IPS-NIHi11 (cell line): ENCODE data around the gene SYNDIG1L.
A peak's percentile ranks its signal among the peaks of the same experiment; 100 is the strongest.
"Not testable (repeated sequence)": the region's sequence is repeated elsewhere in the genome, so short reads cannot be mapped to it uniquely, and the experiment has no call there.

Experiments
- DNase-seq: peaks from one replicate; pipeline ENCODE4 v3.0.0; 2012; ENCODE audit warnings: mixed read lengths, low spot score

SYNDIG1L gene

DNA sequence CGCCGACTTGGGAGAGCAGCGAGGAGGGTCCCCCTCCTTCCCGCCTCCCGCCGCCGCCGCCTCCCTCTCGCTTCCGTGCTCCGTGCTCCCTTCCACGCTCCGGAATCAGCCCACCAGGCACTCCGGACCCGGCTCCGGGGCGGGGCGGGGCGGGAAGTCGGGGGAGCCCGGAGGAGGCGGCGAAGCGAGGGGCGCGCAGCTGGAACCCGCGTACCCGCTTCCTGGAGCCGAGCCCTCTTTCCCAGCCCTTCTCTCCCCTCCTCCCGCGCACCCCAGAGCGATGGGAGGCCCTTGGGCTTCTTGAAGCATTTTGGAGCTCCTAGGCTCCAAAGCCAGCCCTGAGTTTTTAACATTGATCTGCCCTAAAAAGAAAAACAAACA is at the start of gene SYNDIG1L:
SYNDIG1L (minus strand) TSS at position 9 of the 381 bp plus-strand sequence. CDS start 16,466 bp downstream, outside the sequence.
- DNase-seq, result no peak

DNA sequence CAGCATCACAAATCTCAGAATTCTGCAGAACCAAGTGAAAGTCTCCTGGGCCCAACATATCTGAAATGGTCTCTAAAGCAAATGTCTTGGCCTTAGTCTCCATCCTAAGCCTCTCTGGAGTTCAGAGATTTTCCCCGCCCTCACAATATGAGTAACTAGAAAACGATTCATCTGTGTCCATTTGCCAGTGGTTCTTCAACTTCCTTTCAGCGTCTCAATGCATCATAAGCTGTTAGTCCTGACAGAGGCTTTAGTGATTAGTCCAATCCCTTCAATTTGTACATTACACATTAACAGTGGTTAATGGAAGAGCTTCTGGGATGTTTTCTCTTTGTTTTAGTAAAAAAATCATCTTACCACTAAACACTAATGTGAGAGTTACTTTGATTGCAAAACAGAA is 49.7 kb upstream of the SYNDIG1L start:
- no peak for DNase-seq

GRCh38 chr14:74474376-74474775 is 48.4 kb upstream of the SYNDIG1L start:
- no peak for DNase-seq

DNA sequence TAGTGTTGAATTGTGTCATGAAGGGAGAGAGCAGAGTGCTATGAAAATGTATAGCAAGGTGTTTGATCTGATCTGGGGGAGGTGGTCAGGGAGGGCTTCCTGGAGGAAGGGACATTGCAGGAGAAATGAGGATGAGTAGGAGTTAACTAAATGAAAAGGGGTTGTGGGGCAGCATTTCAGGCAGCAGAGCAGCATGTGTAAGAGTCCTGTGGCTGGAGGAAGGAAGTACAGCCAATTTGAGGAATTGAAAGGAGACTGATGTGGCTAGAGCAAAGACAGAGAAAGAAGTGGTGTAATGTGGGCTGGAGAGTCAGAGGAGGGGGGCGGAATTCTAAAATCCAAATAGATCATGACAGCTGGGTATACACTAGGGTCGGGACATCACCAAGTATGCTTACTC is 46.6 kb upstream of the SYNDIG1L start:
- no peak for DNase-seq

DNA sequence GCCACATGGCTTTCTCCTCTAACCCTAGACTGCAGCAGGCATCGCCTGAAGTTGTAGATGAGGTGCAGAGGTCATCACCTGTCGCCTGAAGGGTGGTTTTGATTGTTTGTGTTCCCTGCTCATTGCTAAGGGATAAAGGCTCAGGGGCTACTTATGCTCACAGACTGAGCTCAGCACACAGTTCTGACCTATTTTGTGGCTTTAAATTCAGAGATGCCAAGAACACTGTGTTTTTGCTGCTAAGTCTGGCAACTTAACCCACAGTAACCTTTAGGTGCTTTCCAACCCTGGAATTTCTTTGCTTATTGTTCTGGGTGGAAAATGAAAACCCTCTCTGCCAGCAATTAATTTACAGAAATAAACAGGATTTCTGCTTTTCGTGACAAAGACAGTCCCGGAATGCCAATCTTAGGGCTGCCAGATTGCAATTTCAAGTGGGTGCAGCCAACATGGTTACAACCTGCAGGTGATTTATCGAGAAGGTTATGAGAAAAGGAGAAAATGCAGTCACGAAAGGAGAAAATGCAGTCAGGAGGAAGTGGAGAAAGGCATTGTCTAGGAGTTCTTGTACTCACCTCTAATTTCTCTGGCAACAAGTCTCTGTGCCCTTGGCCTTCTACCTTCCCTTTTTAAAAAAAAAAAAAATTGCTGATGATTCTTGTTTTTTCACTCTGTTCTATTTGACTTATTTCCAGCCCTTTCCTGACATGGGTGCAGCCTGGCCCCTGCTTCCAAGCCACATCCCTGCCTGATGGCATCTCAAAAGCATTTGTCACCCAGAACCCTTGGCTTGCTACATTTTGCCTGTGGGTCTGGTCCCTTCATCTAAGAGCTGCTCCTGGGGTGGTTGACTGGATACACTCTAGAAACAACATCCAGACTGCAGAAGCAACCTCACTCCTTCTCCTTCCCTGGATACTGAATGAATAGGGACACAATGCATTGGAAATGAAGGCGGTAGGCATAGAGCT is 43.8 kb upstream of the SYNDIG1L start:
- no peak for DNase-seq

- no peak for DNase-seq
These were observed 42.5 kb upstream of the SYNDIG1L start for GRCh38 chr14:74468513-74468912.

GRCh38 chr14:74465335-74465734 is 39.3 kb upstream of the SYNDIG1L start:
- no peak for DNase-seq

- no peak for DNase-seq
These were observed 38.8 kb upstream of the SYNDIG1L start for GRCh38 chr14:74464785-74465184.

DNA sequence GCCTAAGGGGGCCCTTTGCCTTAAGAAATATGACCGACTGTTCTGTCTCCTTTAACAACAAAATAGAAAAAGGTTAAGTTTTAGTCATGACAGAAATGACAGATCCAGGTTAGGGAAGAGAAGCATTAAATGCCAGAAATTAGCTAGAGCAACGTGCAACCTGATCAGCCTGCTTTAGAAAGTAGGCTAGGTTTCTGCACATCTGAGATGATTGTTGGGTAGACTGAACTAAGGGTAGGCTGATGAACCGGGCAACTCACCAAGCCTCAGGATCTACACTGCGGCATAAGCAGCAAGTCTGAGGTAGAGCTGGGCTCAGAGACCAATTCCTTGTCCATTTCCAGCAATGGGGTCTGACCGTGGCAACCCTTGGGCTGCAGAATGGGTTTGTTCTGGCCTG is 37.7 kb upstream of the SYNDIG1L start:
- no peak for DNase-seq

DNA sequence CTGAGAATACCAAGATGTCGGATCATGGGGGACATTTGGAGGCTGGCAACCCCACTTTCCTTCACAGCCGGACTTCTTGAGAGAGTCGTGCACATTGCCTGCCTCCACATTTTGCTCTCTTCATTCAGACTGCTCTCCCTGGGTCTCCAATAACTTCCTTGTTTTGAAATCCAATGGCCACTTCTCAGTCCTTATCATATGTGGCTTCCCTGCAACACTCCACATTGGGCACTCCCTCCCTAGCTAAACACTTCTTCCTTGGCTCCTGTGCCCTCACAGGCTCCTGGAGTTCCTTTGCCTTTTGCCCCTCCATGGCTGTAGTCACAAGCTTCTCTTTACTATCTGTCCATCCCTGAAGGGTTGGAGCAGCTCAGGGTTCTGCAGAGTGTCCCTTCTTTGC is 37.0 kb upstream of the SYNDIG1L start:
- DNase-seq, result no peak

- no peak for DNase-seq
These were observed 34.0 kb upstream of the SYNDIG1L start for GRCh38 chr14:74459976-74460375.

DNA sequence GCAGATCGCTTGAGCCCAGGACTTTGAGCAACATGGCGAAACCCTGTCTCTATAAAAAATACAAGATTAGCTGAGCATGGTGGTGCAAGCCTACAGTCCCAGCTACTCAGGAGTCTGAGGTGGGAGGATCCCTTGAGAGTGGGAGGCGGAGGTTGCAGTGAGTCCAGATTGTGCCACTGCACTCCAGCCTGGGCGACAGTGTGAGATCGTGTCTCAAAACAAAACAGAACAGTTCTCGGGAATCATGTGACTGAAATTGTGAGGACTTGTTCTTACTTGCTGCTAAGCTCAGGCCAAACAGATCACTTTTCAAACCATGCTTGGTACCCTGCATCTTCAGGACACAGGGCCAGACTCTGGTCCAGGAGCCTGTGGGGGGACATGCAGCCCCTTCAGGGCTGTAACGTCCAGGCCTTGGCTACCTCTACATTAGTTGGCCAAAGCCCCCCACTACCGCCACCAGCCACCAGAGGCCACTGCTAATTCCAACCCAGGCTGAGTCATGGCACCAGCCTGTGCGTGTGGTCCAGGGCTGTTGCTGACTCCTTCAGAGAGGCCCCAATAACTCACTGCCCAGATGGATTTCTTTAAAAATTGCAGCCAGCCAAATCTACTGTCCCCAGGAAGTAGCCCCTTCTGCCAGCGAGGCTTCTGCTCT is 33.4 kb upstream of the SYNDIG1L start:
- peak; percentile 81 for DNase-seq

- DNase-seq, result no peak
These were observed 31.5 kb upstream of the SYNDIG1L start for GRCh38 chr14:74457565-74457895.

- DNase-seq, result no peak
These were observed 30.9 kb upstream of the SYNDIG1L start for GRCh38 chr14:74456684-74457564.

- DNase-seq, result not testable (repeated sequence)
These were observed 28.4 kb upstream of the SYNDIG1L start for GRCh38 chr14:74454397-74454796.

- DNase-seq, result no peak
These were observed 18.9 kb upstream of the SYNDIG1L start for GRCh38 chr14:74444866-74445265.

- DNase-seq, result no peak
These were observed 16.7 kb upstream of the SYNDIG1L start for GRCh38 chr14:74442757-74443156.

- DNase-seq, result no peak
These were observed 15.1 kb upstream of the SYNDIG1L start for GRCh38 chr14:74441113-74441512.

DNA sequence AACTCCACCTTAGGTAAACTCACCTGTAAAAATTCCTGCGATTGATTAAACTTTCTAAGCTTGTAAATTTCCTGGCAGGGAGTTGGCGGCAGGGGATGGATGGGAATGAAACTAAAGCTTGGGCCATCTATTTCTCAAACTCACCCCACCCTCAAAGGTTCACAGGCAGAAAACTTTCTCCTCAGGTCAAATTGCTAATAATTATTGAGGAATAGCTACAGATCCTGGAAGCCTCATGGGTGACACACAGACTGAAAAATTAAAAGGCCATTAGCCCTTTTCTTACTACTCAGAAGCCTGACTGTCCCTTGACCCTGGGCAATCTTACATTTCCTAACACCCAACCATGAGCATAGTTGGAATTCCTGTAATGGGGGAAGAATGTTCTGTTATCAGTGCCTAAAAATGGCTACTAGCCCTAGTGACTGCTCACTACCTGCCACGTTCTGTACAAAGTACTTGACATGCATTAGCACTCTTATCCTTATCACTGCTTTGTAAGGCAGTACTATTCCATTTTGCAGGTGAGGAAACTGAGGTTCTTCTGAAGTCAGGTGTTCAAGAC is 12.4 kb upstream of the SYNDIG1L start:
- peak; percentile 7 for DNase-seq

- peak; percentile 75 for DNase-seq
These were observed 11.6 kb upstream of the SYNDIG1L start for GRCh38 chr14:74437496-74438053.

DNA sequence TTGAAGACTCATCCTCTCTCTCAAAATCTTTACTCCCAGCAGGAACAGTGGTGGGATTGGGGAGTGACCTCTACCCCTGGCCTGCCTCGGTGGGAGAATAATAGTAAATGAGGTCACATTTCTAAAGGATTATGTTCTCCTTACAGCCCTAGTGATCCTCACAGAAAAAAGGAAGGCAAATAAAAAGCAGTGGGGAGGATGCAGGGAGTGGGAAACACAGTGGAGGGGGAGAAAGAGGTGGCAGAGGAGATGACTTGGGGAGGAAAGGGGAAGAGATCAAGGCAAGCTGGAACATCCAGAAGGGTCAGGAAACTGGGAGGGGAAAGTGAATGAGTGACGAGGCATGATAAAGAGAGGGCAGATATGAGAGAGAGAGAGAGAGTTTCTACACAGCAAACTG is 8.3 kb upstream of the SYNDIG1L start:
- DNase-seq, result peak; percentile 6

DNA sequence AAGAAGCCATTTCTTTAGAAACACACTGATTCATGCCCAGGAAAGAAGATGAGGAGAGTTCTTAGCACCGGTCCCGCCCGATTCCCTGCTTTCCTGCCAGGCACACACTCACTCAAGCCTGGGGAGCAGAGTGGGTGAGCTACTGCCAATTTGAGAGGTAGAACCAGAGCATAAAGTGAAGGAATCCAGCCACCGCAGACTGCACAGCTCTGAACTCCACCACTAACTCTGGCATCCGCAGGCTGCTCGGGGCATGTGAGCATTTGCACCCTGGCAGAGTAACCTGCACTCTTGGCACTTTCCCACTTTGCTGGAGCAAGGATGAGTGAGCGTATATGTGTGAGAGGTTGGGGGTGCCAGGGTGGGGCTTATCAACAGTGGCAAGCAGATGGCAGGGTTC is 4.0 kb upstream of the SYNDIG1L start:
- no peak for DNase-seq
